Measurements from ENCODE around the gene INSYN1. TPM values are rescaled to one million over a fixed set of nuclear protein-coding genes. Genes with fewer than 3 reads are reported as not detected.

INSYN1 gene
- total and polyA plus RNA-seq, 10 of the 15 experiments (the other 5 are each of a cell fraction or from before 2014, with no cell fraction given), result not detected

GRCh38 chr15:73696641-73697001 lies 56.5 kb downstream of the INSYN1 start:
- peak overlapping the region; percentile 30 for H2AFZ ChIP-seq (ENCODE audit: control insufficient read depth, low read depth, low read length)
- no peaks in the 10 kb centered on the region for H3K36me3 ChIP-seq (ENCODE audit: control insufficient read depth in 2 of 2, insufficient read depth in 2 of 2, low read length in 1 of 2)
- H3K4me2 ChIP-seq (ENCODE audit: control insufficient read depth, insufficient read depth), result peak overlapping the region; percentile 31
- ChIA-PET CTCF (interaction anchor here (5.2 to 12.5 kb wide), 2 partner anchors 18 to 62 kb away, joined by 103 to 216 read pairs; partner anchors contain the start of gene NPTN), POLR2A (interaction anchor here (0.7 kb wide), 1 partner anchor 29 kb away, joined by 3 read pairs; no protein-coding TSS in a partner anchor), RAD21 (ENCODE audit: unreplicated experiment) (interaction anchor here (1.2 to 2.3 kb wide), 2 partner anchors 10 to 59 kb away, joined by 3 to 5 read pairs; no protein-coding TSS in a partner anchor), SMC1A (ENCODE audit: uncharacterized antibody, unreplicated experiment) (interaction anchor here (5.2 kb wide), 1 partner anchor 60 kb away, joined by 48 read pairs; no protein-coding TSS in a partner anchor)
- H3K27me3 ChIP-seq (replicated peaks in 1 of 2; ENCODE audit: control insufficient read depth in 2 of 2, insufficient read depth in 2 of 2, low read length in 1 of 2), result no peaks in the 10 kb centered on the region
- peaks cover 10% of the 10 kb centered on the region for H3K4me1 ChIP-seq (ENCODE audit: control insufficient read depth, insufficient read depth, low read length)
- no peak for ATAC-seq
- H4K20me1 ChIP-seq (ENCODE audit: control insufficient read depth, insufficient read depth), result no peaks in the 10 kb centered on the region
- H3K9ac ChIP-seq (ENCODE audit: control insufficient read depth, insufficient read depth, low read length), result no peak overlapping the region
- no peak overlapping the region for H3K4me3 ChIP-seq
- peak overlapping the region; percentile 4; the same call in 1 of the 2 replicates for H3K27ac ChIP-seq (ENCODE audit: control insufficient read depth, insufficient read depth)
- no peaks in the 10 kb centered on the region for H3K9me3 ChIP-seq (replicated peaks; ENCODE audit: control insufficient read depth, insufficient read depth, low read length)
- no peaks in the 10 kb centered on the region for H3K79me2 ChIP-seq (ENCODE audit: control insufficient read depth, insufficient read depth, low read length)
- no peak for FAIRE-seq
- intact Hi-C loops (cut with micrococcal nuclease; ENCODE audit: unreplicated experiment), result no loop called here
- 50% methylated on average over 1 of the region's 1 CpG for WGBS (ENCODE audit: insufficient coverage, insufficient replicate concordance, low lambda C conversion rate, missing lambda C conversion rate)
- in situ Hi-C loops (cut with MboI), result loop anchor here (5.0 to 10.0 kb wide), 3 partner anchors 59 to 392 kb away; no protein-coding TSS in a partner anchor
- DNase-seq (ENCODE audit: low read depth, low spot score), result no peak
- no TSS peak for BruUV-seq (replicated peaks)
- TF ChIP-seq CHD1 (IDR thresholded peaks at IDR 0.05; ENCODE audit: low read depth, low read length) (no peak), ZNF687 (IDR thresholded peaks at IDR 0.05) (no peak), GABPA (IDR thresholded peaks at IDR 0.05; ENCODE audit: low read depth) (no peak), ZBTB33 (IDR thresholded peaks at IDR 0.05) (no peak), NFYB (IDR thresholded peaks at IDR 0.05; ENCODE audit: insufficient read depth, low read depth, low read length) (no peak), SPI1 (IDR thresholded peaks at IDR 0.05; ENCODE audit: borderline replicate concordance, insufficient read depth, low read depth, low read length) (no peak), IKZF1 (conservative IDR thresholded peaks at IDR 0.05) (no peak), NR2C1 (IDR thresholded peaks at IDR 0.05) (no peak), STAT3 (IDR thresholded peaks at IDR 0.05; ENCODE audit: low read depth, low read length) (no peak), NFXL1 (IDR thresholded peaks at IDR 0.05; ENCODE audit: borderline replicate concordance) (no peak), POLR2AphosphoS5 (IDR thresholded peaks at IDR 0.05; ENCODE audit: low read length) (no peak), ATF2 (IDR thresholded peaks at IDR 0.05; ENCODE audit: low read length) (no peak), BCLAF1 (IDR thresholded peaks at IDR 0.05) (no peak), LARP7 (IDR thresholded peaks at IDR 0.05) (no peak), GATAD2B (conservative IDR thresholded peaks at IDR 0.05; ENCODE audit: low read depth) (no peak)

Data from GM12878 (cell line).